NB4 (cell line): ENCODE results near the gene MECR.
A peak's percentile ranks its signal among the peaks of the same experiment; 100 is the strongest.

Experiments used
- CTCF ChIP-seq: IDR thresholded peaks from one replicate; pipeline ENCODE4 v1.5.1; 2012; ENCODE audit warnings: low read depth, low read length
- MAX ChIP-seq: IDR thresholded peaks from 2 replicates; pipeline ENCODE4 v1.6.1; 2011; ENCODE audit warnings: low read depth, low read length
- MYC ChIP-seq: IDR thresholded peaks from 2 replicates; pipeline ENCODE4 v1.6.1; 2011; ENCODE audit warnings: low read depth, low read length
- POLR2A ChIP-seq: IDR thresholded peaks from 2 replicates; pipeline ENCODE4 v1.6.1; 2011; ENCODE audit warnings: mild to moderate bottlenecking; ENCODE audit not compliant: insufficient read length; ENCODE audit errors: extremely low read depth

GRCh38 chr1:29237129-29237821, 6.5 kb upstream of the MECR start:
- TF ChIP-seq CTCF (no peak), POLR2A (no peak), MAX (no peak), MYC (0 out of 2 replicates have a peak, but pooled peaks have one; percentile 3)
